Ovary (tissue), 3 donors: ENCODE measurements around the gene KCNE5.
"Not testable (repeated sequence)": the region's sequence is repeated elsewhere in the genome, so short reads cannot be mapped to it uniquely, and the experiment has no call there.

ENCODE experiments used
- CTCF ChIP-seq, 3 donors: fragments of 450-650 bp in 2 of 3; fragments of 200-600 bp in 1 of 3; IDR thresholded peaks; one replicate each; pipeline versions ENCODE4 v1.5.1 to v1.8.0; 2016 to 2022; ENCODE audit warnings: antibody characterized with exemption in 3 of 3, mild to moderate bottlenecking in 1 of 3
- POLR2A ChIP-seq: fragments of 450-650 bp; IDR thresholded peaks from one replicate; pipeline ENCODE4 v1.6.1; 2017; ENCODE audit warnings: antibody characterized with exemption, mild to moderate bottlenecking, moderate library complexity
- donor health status: DM: no; HTN: no; CAD: no.

- TF ChIP-seq CTCF (IDR thresholded peaks at IDR 0.05); POLR2A: not testable (repeated sequence)
These were observed 19.7 kb upstream of the KCNE5 start for GRCh38 chrX:109644671-109645070.
